Medulla oblongata (tissue), 1 donor: Measurements from ENCODE around the gene NEK5.
"Not testable (repeated sequence)": the region's sequence is repeated elsewhere in the genome, so short reads cannot be mapped to it uniquely, and the experiment has no call there.

ENCODE experiments used
- DNase-seq: peaks from one replicate; pipeline ENCODE4 v3.0.0-alpha.2; 2015; ENCODE audit errors: extremely low spot score

Gene NEK5, protein sequence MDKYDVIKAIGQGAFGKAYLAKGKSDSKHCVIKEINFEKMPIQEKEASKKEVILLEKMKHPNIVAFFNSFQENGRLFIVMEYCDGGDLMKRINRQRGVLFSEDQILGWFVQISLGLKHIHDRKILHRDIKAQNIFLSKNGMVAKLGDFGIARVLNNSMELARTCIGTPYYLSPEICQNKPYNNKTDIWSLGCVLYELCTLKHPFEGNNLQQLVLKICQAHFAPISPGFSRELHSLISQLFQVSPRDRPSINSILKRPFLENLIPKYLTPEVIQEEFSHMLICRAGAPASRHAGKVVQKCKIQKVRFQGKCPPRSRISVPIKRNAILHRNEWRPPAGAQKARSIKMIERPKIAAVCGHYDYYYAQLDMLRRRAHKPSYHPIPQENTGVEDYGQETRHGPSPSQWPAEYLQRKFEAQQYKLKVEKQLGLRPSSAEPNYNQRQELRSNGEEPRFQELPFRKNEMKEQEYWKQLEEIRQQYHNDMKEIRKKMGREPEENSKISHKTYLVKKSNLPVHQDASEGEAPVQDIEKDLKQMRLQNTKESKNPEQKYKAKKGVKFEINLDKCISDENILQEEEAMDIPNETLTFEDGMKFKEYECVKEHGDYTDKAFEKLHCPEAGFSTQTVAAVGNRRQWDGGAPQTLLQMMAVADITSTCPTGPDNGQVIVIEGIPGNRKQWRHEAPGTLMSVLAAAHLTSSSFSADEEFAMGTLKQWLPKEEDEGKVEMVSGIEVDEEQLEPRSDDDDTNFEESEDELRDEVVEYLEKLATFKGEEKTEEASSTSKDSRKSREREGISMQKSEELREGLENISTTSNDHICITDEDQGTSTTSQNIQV

DNA sequence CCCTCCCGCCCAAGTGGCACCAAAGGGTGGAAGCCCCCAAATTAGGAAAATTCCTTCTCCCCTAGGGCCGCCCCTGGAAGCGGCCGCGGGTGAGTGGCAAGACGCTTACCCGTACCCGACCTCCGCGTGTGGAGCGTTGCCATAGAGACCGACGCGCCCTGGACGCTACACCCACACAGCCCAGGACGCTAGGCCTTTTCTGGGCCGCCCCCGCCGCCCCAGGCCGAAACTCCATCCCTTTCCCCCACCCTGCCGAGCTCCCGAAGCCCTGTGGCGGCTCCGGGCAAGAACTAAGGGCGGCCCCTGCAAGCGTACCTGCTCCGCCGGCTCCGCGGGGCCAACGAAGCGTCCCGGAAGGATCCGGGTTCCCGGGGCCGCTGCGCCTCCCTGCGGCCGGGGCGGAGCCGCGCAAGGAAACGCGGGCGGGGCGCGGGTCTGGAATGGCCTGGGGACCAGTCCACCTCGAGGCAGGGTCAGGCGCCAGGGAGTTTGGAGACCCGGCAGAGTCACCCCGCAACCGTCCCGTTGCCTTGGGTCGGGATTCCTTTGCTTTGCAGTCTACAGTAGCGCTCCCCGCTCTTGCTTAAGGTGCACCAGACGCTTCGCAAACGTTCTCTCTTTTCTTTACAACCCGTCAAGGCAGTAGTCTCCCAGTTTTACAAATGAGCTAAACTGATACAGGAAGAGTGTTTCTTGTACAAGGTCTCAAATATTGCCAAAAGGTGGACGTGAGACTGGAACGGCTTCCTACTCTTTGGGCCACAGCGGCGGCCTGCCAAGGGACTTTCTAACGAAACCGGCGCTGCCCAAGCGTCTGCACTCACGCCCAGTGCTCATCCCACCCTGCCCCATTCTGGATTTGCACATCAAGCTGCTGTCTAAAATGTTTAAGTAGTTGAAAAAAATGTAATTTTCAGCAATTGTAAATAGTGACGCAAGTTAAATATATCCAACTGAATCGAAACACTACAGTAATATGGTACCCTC lies at the start of gene NEK5:
Gene NEK5, minus strand, starts transcription at position 360 of the 987 bp plus-strand sequence. CDS start 1,591 bp downstream, outside the sequence.
- peak; percentile 55 for DNase-seq

DNA sequence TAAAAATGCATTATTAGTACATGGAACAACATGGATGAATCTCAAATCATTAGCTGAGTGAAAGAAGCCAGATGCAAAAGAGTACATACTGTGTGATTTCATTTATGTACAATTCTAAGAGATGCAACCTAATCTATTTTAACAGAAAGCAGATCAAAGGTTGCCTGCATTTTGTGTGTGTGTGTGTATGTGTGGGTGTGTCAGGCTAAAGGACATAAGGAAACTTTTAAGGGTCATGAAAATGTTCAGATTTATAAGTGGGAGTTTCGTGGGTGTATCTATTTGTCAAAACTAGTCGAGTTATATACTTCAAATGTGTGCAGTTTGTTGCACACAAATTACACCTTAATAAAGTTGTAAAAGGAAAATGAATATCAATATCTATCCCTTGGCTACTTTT lies 48.4 kb upstream of the NEK5 start:
- DNase-seq: no peak

DNA sequence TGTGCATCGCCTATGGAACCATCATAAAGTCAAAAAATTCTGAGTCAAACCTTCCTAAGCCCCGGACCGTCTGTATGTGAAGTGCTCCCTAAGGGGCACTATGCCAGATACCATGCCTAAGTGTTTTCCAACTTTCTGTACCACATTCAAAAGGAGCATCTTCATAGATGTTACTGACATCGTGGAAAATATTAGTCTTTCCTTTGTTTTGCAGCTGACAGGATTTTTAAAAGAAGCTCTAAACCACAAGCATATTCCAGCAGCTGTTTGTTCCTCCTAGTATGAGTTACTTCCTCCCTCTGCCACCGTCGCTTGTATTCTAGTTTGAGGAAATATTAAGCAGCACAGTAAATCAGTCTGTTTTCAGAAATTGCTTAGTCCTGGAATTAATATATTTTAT lies 45.1 kb upstream of the NEK5 start:
- peak; percentile 65 for DNase-seq

DNA sequence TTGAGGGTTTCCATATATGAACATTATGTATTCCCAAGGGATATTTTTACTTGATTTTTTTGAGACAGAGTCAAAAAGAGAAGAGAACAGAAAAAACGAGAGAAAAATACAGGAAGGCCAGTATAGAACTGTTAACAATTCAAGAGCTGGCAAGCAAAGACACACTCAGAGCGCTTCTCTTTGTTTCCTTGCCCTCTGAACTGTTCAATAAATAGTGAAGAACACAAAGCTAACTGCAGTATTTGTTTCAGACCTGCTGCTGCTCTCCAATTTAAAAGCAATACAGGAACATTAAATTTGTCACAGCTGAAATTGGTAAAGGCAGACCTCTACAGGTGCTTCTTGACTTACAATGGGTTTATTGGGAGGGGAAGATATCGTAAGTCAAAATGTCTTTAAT lies 44.5 kb upstream of the NEK5 start:
- DNase-seq: no peak

DNA sequence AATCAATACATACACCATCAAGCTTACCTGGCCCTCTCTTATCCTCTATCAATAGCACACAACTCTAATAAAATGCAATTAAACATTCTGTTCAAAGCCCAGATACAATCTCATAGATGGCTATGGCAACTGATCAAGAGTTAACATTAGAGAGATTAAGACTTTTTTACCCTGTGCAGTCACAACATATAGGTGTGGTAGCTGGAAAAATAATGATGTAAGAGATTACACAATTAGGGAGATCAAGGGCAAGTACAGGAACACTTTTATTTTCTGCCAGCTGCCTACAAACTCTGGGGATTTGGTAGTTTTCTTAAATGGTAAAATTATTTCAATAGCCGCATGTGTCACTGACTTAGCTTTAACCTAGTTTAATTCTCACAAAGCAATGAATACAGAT lies 42.8 kb upstream of the NEK5 start:
- DNase-seq: not testable (repeated sequence)

DNA sequence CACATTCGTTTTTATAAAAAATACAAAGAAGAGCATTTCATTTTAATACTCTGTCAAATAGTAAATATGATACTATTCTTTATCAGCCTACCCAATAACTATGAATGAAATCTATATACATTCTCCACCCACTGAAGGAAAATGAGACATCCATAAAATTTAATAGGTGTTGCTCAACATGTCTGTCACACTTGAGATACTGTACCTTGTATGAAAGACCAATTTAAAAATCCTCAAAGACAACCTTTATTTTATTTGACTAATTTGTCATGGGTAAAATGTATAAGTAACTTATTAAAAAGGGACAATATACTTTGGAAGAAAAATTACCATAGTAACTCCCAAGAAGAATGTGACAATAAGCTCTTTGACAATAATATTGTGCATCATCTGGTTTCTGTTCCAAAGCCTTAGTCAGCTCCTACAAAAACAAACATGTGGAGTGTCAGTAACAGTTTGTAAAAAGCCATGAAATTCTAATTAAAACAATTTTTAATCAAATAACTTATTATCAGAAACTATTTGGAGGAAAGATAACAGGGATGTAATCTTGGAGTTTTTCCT lies 42.0 kb upstream of the NEK5 start:
- DNase-seq: peak; percentile 36

DNA sequence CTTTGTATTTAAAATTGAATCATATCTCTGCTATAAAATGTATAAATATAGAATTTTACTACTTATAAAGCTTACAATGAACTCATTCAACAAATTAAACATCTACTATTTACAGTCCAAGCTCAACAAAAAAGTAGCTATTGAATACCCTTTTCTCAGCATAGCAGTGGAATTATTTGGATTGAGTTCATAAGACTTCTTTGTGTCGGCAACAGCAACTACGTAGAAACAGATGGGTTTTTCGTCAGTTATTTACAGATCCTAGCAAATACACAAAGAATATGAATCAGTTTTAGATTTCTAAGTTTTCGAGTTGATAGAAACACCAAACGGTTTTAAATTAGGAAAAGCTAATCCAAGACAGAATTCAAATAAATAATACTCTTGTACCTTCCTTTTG lies 41.0 kb upstream of the NEK5 start:
- DNase-seq: peak; percentile 56

DNA sequence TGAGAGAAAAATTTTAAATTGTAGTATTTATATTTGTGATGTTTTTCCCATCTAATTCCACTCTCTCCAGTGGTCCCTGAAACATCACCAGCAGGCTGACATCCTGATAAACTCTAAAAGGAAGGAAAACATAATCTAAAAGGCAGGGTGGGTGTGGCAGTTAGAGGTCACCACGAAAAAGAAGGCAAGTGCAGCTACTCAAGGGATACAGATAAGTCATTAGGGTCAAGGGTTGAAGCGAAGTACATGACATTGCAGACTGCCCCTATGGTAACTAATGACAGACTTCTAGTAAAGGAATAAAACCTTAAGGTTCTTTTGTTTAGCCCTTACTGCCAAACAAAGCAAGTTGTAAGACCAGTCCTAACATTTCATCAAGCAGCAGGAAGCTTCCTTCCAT lies 36.5 kb upstream of the NEK5 start:
- DNase-seq: no peak

DNA sequence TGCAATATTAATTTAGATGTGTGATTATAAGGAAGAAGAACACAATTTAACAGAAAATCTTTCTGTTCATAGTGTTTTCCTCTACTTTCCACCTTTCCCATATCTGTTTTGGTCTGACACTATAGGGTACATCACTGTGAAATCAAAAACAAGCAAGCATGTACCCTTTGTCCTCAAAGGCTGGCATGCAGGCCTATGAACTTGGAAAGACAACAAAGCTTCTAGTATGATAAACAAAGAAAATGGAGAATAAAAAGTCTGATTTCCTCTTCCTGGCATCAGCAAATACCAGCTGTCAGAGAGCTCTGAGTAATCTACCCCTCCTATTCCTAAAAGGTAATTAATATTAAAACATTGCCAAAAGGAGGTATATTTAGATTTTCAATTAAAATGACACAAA lies 36.1 kb upstream of the NEK5 start:
- DNase-seq: peak; percentile 40

DNA sequence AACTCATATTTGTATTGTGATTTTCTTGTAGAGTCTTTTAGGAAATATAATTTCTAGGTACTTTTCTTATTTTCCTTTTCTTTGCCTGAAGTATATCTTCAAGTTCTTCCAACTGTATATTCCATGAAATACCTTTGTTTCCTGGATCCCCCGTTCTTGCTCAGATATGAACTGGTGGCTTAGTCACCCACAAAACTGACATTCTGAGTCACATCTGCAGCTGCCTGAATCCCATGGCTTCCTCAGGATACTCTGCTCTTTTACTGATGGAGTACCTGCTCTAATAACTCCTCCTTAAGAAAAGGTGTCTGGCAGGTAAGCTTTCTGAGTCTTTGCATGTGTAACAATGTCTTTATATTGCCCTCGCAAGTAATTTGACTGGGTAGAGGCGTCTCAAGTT lies 35.0 kb upstream of the NEK5 start:
- DNase-seq: not testable (repeated sequence)

DNA sequence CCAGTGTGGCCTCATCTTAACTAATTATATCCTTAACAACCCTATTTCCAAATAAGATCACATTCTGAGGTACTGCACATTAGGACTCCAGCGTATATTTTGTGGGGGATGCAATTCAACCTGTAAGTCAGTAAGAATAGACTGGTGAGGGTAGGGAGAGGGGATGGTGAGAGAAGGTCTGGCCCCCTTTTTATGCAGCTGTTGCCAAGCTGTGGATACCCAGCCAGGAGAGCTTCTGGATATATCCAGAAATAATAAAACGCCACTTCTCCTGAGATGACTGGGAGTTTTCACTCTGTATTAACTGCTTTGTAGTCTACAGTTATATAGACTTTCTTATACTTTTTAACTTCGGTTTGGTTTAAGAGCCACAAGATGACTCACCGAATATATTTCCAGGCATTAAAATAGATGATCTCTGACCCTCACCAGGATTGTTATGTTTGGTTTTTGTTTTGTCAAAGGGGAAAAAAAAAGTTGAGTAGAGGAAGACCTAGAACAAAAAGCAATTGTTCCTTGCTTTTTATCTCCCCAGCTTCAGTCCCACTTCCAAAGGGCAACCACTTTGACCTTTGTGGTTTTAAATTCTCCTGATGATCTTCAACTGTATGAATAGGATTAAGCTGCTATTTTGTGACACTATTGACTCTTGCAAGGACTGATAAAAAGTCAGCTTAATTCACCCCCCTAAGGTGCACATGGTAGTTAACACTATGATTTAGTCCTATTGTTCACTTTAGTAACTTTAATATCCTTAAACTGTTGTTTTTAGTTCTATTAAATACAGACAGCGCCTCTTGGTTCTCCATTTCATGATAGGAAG lies 33.6 kb upstream of the NEK5 start:
- peak; percentile 7 for DNase-seq

DNA sequence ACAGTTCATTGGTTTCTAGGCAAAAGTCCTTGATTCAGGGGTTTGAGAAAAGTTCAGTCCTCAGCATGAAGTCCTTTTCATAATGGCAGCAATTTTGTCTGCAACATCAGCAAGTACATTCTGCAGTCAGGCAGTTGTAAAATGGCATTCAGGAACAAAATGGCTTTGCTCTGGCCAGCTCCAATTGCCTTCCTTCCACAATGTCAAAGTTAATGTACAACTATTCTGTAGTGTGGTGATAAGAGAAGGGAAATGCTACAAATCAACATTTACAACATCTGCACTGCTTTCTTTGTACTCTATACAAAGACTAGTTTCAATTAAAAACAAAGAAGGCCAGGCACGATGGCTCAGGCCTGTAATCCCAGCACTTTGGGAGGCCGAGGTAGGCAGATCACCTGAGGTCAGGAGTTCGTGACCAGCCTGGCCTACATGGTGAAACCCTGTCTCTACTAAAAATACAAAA lies 32.3 kb upstream of the NEK5 start:
- DNase-seq: no peak

DNA sequence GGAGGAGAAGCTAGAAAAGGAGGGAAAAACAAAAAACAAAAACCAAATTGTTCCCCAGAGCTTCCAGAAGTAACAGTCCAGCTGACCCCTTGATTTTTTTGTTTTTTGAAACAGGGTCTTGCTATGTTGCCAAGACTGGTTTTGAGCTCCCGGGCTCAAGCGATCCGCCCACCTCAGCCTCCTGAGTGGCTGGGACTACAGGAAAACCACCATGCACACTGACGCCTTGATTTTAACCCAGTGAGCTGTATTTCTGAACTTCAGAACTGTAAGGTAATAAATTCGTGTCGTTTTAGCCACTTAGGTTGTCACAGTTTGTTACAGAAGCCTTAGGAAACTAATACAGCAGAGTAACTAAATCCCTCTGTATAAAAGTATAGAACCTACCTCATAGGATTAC lies 31.6 kb upstream of the NEK5 start:
- DNase-seq: no peak

DNA sequence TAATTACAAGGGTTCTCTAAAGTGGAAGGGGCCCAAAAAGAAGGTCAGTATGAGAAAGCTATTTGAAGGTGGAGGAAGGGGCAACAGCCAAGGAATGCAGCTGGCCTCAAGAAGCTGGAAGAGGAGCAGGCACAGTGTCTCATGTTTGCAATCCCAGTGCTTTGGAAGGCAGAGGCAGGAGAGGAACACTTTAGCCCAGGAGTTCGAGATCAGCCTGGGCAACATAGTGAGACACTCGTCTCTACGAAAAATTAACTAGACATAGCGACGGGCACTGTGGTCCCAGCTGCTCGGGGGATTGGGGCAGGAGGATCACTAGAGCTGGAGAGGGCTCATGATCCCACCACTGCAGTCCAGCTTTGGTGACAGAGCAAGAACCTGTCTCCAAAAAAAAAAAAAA lies 31.2 kb upstream of the NEK5 start:
- no peak for DNase-seq

DNA sequence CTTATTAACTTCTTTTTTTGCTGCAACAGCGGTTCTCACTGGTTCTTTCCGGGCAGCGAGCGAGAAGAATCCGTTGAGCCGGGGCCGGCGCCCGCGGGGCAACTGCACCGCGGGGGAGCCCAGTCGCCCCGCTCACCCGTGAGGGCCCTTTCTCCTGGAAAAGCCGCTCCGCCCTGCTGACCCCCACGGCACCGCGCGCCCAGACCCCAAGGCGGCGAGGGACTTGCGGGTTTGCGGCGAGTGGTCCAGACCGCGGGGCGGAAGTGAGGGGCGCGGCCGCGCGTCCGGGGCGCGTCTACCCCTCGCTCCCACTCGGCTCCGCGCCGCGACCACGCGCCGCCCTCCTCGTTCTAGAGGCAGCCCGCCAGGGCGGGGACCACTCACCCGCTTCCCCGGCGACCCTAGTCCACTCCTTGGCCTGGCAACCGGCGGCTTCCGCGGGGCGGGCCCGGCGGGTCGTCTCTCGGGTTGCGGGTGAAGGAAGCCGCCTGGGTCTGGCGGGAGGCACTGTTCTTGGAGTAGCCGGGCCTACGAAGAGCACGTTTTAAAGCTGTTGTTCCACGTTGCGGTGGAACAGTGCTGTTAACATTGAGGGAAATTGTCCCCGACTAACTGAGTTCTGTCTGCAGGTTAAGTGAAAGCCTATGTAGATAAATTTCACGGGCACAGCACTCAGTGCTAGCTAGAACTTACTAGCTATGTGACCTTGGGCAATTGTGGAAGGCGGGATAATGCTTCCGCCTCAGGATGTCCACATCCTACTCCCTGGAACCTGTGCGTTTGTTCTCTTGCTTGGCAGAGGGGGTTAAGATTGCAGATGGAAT lies 30.5 kb upstream of the NEK5 start, which contains the start of gene NEK3:
Gene NEK3, minus strand, starts transcription at position 439 of the 824 bp plus-strand sequence. CDS start 3,406 bp downstream, outside the sequence.
- peak; percentile 74 for DNase-seq

DNA sequence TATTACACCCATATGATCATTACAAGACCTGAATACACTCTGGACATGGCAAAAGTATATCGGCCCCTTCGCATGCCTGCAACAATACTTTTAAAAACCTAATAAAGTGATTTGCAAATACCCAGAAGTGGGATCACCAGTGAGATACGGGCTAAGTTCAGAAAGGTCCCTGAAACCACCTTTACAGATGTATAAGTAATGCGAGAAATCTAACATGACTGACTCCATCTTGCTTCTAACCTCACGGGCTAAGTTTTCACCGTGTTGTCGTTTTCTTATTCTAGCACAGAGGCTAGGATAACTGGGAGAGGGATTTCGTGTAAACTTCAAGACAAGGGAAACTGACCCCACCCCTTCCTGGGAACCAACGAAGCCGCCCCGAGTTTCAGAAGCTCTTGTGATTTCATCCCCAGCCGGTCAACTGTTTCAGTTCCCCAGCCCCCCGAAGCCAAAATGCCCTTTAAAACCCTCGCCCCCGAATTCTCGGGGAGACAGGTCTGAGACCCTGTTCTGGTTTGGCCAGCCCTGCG lies 29.8 kb upstream of the NEK5 start:
- DNase-seq: peak; percentile 51

DNA sequence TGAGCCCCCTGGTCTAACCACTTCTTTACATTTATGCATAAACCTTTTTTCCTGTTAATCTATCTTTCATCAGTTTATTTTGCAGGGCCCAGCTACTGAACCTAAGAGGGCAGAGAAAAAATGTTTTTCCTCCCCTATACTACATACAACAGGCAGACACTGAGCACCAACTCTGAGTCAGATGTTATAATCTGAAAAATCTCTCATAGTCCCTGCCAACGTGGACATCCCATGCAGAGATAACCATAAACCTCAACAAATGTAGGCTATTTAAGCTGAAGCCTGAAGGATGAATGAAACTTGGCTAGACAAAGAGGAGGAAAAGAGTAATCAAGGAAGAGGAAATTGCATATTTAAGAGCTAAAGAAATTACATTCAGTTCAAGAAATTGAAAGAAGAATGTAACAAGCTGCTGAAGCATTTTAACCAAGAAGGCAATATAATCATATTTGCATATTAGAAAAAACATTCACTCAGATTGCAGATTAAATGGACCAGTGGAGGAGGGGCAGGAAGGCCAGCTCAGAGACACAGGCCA lies 27.9 kb upstream of the NEK5 start:
- no peak for DNase-seq

DNA sequence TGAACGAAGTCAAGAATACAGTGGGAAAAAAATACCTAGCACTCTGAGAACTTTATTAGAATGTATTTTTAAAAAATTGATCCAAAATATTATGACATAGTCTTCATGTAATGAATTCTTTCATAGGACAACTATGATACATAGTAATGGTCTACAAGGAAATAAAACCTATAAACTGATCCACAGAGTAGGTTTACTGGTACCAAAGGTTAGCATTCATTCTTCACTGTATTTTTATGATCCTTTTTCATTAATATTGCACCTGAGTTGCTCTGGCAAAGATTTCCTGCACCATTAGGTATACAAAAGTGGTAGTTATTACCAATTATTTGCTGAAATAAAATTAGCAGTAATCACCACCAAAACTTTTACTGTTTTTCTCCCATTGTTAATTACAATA lies 26.3 kb upstream of the NEK5 start:
- no peak for DNase-seq

DNA sequence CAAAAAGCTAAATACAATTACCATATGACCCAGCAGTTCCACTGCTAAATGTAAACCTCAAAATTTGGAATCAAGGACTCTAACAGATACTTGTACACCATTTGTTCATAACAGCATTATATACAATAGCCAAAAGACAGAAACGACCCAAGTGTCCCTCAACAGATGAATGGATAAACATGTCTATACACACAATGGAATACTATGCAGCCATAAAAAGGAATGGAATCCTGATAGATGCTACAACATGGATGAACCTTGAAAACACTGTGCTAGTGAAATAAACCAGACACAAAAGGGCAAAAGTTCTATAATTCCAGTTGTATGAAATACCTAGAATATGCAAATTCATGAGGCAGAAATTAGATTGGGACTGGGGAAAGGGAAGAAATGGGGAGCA lies 18.4 kb upstream of the NEK5 start:
- no peak for DNase-seq
